Stromal cell of bone marrow (primary cell): ENCODE data around the gene POPDC3.
A peak's percentile ranks its signal among the peaks of the same experiment; 100 is the strongest.
"Not testable (repeated sequence)": the region's sequence is repeated elsewhere in the genome, so short reads cannot be mapped to it uniquely, and the experiment has no call there.

Experiments used
- DNase-seq: peaks from one replicate; pipeline ENCODE4 v3.0.0-alpha.2; 2012; ENCODE audit warnings: low read depth

The POPDC3 gene

DNA sequence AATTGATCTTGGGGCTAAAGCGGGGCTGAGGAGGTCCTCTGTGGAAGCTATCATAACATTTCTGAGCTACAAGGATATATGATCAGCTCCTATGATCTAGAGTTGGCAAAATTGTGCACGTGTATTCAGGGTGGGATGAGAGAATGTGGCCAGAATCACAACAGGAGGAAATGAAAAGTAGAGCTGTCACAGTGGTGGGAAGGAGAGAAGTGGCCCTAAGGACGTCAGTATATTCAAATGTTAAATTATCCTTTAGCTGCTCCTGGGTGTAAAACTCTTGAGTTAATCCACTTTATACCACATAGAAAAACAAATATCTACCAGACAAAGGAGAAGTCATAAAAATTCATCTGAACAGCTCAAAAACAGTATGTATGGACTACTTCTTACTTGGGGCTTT is 14.8 kb upstream of the POPDC3 start:
- DNase-seq, result no peak

DNA sequence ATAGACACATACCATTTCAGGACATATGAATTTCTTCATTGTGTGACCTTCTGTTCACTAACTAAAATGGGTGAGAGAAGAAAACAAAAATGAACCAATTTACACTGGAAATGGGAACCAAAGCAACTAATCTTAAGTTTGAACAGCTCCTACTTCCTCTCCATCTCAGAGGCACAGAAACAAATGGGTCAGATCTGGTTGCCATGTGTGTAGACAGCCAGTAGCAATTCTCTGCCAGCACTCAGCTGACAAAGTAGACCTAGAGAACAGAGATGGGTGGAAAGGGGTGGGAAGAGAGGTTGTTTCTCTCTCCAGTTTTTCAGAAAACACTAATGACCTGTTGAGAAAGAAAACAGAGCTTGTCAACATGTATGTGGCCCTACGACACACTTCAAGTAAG is 14.3 kb upstream of the POPDC3 start:
- no peak for DNase-seq

DNA sequence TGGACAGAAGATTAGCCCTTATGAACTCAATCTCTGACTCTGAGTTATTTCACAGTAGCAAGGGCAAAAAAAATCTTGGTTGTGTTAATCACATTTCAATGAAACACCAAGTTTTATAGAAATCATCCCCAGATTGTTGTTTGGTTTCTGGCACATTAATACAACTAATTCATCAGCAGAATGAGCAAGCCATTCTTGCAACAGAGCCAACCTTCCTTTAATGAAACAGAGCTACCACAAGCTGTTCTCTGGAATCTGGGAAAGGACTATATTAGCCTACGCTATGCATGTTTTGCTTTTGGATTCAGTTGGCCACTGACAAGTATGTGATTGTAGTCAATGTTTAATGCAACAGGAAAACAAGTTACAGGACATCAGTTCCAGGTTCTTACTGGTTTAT is 13.8 kb upstream of the POPDC3 start:
- peak; percentile 63 for DNase-seq

DNA sequence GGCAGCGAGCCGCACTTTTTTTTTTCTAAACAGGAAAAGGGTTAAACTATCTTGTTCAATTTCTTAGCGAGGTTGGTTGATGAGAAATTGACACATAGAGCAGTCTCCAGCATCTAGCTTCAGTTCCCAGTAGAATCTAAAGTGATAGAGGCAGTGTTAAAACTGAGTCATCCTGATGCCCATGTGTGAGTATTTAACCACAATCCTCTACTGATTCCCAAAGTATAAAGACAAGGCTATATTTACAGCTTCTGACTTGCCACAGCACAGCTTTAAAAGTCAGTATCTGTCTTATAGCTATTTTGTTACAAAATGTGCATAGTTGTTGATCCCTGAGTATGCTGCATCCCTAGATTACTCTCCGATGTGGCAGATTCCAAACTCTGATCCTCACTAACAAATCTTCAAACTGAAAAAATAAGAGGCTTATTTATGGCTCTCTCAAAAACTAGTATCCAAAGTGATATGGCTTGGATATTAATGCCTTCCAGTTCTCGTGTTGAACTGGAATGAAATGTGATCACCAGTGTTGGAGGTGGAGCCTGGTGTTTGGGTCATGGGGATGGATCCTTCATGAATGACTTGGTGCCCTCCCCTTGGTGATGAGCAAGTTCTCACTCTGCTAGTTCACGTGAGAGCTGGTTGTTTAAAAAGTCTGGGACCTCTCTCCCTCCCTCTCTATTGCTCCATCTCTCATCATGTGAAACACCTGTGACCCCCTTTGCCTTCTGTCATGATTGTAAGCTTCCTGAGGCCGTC is 13.1 kb upstream of the POPDC3 start:
- DNase-seq, result peak; percentile 75

DNA sequence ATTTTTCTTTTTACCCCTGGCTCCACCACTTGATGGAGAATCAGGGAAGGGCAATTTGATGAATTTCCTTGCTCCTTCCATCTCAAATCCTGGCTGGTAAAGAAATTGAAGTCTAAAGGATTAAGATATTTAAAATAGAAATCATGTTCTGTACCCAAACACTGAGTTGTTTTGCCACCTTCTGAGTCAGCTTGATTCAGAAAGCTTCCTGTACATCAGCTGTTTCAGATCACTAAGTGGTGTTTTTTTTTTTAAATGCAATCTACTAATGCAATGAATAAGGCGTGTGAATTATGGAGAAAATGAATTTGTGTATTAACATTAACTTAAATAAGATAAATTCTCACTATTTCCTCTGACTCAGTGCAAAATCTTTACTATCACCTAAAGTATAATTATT is 11.5 kb upstream of the POPDC3 start:
- no peak for DNase-seq

DNA sequence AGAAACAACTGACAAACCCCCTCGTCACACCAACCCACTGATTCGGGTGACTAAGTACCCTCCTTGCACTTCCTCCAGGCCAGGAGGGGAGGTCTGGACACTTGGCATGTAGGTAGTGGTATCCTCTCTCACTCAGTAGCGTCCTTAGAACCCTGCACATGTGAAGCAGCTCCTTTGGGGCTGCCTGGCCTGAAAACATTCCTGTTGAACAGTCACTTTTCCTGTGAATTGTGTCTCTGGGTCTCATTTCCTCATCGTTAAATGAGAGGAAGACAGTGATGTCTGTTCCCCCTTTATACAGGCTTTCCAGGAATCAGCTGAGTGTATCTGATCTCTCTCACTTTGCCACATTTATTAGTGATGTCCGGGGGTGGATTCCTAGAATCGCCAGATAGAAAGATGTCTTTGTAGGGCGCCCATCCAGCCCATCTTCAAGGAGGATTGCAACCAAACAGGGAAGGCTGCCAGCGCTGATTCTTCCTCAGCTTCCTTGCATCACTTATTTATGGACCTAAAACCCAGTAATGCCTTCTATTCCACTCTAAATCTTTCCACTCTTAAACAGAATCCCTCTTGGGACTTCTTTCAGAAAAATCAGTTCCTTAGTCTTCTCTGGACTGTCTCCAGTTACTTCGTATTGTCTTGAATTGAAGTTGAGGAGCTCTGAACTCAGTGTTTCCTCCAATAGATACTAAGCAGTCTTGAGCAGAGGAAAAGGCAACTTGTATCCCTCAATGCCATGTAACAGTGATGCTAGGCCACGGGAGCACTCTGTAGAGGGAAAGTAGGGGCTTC is 9.4 kb upstream of the POPDC3 start:
- DNase-seq, result no peak

DNA sequence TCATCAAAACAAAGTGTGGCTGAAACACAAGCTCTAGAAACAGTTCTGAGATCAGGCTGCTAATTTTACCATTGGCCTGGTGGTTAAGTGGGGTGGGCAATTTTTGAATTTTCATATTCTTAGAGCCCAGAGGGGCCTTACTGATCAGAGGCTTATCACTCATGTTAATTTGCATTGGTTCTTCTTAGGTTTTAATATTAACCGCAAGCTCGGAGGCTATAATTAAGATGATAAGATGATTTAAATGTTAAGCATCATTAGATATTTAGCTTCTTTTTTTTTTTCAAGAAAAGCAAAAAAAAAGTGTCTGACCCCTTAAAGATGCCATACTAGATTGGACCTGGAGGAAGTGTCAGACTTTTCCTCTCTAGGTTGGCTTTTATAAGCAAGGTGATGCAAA is 8.4 kb upstream of the POPDC3 start:
- DNase-seq, result no peak

DNA sequence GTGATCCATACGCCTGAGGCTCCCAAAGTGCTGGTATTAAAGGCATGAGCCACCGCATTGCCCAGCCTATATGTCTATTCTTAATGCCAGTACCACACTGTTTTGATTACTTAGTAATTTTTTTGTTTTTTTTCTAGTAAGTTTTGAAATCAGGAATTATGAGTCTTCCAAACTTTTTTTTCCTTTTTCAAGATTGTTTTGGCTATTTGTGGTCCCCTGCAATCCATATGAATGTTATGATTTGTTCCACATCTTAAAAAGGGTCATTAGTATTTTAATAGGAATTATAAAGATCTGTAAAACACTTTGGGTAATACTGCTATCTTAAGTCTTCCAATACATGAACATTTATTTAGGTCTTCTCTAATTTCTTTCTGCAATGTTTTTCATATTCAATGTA is 6.8 kb upstream of the POPDC3 start:
- DNase-seq, result no peak

DNA sequence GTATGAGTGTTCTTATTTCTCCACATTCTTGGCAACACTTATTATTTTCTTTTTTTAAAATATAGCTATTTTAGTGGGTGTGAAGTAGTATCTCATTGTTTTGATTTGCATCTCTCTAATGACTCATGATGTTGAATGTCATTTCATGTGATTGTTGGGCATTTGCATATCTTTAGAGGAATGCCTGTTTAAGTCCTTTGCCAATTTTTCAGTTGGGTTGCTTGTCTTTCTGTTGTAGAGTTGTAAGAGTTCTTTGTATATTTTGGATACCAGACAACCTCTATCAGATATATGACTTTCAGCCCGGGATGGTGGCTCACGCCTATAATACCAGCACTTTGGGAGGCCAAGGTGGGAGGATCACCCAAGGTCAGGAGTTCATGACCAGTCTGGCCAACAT is 5.1 kb upstream of the POPDC3 start:
- peak; percentile 75 for DNase-seq

DNA sequence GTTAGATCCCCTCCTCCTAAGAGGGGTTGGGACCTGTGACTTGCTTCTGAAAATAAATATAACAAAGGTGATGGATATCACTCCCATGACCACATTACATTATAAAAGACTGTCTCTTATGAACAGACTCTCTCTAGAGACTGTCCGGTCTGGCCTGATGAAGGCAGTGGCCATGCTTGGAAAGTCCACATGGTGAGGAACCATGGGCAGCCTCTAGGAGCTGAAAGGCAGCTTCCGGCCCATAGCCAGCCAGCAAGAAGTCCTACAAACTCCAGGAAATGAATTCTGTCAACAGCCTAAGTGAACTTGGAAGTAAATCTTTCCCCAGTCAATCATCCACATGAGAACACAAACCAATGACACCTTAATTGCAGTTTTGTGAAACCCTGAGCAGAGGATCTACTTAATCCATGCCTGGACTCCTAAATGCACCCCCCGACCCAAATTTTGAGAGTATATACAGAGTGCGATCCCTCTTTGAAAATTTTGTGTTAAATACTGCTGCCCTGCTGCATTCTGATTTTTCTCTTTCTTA is 2.2 kb upstream of the POPDC3 start:
- no peak for DNase-seq

DNA sequence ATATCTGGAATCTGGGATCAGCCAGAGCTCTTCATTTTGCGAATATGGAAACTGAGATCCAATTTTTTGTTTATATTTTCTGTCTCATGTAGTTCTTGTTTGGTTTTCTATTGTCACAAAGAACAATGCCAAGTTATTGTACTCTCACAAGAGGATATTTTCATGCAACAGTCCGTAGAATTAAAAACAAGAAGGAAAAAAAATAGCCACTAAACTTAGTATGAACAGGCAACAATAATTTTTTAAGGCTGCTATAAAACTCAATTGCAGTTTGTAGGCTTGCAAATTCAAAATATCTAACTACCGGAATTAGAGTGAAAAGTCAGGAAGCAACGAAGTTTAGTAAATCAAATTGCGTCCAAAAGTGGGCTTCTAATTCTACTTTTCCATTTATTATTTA is 1.2 kb downstream of the POPDC3 start:
- DNase-seq, result no peak

DNA sequence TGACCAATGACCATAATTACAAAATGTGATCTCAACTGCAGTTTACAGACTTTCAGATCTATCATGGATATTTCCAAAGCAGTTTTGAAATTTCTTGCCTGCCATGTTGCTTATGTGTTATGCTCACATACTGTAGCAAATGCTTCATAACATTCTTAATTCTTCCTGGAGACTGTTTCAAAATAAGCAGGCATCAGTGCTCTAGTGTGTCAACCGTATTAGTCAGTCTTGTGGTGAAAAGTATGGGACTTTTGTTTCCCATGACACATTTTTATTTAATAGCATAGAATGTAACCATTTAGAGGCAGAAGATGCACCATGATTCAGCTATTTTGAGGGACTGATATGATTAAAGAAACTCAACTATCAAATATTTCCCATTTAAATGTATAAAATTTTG is 1.7 kb downstream of the POPDC3 start:
- DNase-seq, result peak; percentile 89

DNA sequence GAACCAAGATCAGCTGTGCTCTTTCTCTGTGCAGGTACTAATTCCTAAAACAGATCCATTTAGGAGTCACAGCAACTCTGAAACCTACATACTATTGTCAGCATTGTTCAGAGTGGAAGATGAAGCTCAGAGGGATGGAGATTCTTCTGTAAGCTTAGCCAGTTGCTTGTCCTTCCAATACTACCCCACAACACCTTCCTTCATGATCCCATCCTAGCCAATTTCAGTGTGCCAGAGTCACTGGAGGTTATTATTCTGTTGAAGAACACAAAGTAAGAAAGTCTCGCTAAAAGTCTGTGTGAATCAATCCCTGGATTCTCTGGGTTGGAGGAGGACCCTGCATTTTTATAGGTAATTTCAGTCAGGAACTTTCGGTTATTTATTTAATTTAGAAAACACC is 2.3 kb downstream of the POPDC3 start:
- no peak for DNase-seq

DNA sequence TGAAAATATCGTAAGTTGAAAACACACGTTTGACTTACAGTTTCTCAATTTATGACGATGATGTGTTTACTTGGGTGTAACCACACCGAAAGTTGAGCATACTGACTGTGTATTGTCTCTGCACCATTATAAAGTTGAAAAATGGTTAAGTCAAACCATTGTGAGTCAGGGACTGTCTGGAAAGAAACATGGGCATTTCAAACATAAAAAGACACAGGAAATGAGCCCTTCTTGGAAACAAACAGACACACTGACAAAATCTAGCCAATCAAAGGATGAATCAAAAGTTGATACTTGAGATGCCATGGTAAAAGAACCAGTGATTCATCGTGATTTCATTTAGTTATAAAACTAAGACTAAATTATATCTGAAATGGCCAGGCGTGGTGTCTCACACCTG is 5.3 kb downstream of the POPDC3 start:
- DNase-seq, result peak; percentile 38

DNA sequence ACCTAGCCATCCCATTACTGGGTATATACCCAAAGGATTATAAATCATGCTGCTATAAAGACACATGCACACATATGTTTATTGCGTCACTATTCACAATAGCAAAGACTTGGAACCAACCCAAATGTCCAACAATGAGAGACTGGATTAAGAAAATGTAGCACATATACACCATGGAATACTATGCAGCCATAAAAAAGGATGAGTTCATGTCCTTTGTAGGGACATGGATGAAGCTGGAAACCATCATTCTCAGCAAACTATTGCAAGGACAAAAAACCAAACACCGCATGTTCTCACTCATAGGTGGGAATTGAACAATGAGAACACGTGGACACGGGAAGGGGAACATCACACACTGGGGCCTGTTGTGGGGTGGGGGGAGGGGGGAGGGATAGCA is 7.3 kb downstream of the POPDC3 start:
- not testable (repeated sequence) for DNase-seq

DNA sequence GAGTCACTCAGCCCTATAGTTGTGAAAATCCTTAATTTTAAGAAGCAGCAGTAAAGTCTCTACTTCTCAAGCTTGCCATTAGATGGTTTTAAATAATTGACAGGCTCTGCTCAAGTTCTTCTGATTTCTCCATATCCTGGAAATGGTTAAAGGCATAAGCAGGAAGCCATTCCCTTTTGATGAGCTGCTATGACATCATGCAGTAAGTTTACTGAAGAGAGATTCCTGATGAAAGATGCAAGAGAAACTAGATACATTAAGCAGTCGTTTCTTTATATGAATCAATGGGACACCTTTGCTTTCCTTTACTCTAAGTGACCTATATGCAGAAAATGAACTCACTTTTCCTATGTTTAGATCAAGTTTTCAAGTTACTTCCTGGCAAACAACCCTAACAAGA is 9.8 kb downstream of the POPDC3 start:
- DNase-seq, result no peak

DNA sequence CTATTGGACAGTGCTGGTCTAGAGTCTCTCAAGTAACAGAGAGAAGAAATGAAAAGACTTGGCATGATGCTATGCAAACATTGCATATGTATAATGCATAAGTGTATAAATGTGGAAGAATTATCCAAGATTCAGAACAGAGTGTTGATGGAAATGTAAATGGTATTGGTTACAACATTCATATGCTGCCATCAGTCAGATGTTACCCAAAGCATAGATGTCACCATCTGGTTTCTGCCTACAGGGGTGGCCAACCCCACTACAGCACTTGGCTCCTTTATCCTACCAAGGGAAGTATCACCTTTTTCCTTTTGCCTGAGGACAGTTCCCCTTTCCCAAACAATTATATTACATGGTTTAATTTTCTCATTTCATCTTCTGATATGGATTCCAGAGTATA is 11.9 kb downstream of the POPDC3 start:
- DNase-seq, result no peak

DNA sequence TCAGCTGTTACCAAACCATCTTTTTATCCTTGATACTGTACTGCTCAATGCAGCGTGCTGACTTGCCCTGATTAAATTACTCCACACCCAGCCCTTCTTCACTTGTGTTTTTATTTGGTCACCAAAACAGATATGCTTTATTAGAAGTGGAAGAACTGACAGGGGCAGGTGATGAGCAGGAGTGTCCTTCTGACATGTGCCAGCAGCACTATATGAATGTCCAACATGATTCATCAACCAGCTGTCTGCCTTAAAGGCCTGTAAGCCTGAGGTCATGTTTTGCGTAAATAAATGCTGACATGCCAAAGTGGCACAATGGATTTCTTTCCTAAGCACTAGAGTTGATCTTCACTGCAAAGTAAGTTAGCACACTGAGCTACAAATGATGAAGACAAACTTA is 15.4 kb downstream of the POPDC3 start:
- no peak for DNase-seq

DNA sequence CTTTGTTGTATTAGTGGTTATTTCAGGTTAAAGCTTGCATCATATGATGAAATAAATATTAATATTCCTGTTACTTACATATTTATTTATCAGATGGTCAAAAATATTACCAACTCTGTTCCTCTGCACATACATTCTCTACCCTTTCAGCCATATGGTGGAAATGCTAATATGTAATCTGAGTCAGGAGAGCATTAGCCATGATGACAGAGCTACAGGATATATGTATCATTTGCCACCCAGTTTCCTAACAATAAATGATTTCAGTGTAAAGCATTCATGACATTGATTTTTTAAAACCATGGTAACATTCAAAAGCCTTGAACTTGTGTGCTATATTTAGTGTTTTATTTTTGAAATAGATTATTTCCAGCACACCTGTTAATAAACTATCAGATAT is 16.6 kb downstream of the POPDC3 start:
- DNase-seq, result no peak

DNA sequence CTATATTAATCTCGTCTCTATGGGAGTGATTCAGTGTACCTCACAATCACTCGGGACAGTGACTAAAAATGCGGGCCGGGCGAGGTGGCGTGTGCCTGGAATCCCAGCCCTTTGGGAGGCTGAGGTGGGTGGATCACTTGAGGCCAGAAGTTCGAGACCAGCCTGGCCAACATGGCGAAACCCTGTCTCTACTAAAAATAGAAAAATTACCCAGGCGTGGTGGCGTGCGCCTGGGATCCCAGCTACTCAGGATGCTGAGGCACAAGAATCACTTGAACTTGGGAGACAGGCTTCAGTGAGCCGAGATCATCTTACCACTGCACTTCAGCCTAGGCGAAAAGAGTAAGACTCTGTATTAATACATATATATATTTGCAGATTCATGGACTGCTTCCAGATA is 17.4 kb downstream of the POPDC3 start:
- DNase-seq, result no peak

DNA sequence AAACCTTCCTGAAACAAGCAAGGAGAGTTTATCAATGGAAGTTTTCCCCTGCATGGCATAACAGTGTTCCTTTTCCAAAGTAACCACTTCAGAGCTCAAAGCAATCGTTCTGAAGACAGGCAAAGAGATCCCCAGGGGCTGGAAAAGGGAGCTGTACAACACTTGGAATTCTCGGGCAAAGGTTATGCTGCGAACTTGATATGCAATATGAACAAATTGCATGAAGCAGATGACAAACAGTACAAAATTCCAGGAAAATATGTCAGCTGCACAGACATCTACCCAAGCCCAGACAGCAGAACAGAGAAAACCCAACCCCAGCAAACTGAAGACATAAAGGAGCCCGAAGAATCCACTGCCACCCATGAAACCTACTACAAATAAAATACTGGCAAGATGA is 18.4 kb downstream of the POPDC3 start:
- no peak for DNase-seq

DNA sequence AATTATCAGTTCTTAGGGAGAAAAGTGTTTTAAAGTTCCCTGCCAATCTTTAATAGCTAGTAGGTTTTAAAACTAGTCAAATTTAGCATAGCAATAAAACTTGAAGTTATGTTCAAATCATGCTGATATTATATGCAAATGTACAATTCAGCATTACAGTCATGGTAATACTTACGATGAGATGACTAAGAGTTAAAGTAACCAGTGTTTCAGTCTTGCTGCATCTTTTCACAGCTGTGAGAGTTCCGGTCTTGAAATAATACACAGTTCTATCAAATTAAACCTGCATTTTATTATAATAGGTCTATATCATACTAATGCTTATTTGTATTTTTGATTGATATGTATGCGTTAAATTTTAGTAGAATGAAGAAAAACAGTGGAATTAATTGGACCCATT is 26.1 kb downstream of the POPDC3 start:
- no peak for DNase-seq

DNA sequence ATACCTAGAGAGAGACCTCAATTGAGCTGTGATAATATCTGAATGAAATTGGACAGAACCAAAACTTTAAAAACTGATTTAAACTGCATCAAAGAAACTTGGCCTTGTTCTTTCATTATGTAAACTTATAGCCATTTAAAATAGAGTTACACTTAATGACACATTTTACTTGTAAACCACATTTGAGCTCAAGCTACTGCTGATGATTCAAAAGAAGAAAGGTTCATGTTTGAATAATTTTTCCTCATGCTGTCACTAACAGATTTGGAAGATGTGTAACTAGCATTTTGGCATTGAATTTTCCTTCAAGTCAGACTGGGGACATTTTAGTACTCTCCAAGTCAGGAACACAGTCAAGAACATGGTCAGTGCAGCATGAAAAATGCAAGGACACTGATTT is 26.9 kb downstream of the POPDC3 start:
- no peak for DNase-seq

DNA sequence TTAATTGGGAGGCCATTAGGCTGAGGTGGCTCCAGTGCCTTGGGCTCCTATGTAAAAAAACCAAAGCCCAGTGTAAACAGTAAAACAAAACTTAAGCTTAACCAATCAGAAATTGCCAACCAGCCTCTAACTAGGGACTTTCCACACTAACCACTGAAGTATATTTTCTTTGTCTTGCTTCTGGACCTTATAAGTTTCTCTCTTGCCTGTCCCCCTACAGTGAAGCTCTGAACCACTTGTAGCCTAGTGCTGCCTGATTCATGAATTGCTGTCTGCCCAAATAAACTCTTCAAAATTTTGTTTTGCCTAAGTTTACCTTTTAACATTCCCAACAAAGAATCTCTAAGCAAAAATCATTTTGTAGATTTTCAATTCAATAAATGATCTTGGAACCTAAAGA is 28.2 kb downstream of the POPDC3 start:
- no peak for DNase-seq
